Glutamatergic neuron (in vitro differentiated cells): Measurements from ENCODE around the gene KPTN. TPM values are rescaled to one million over a fixed set of nuclear protein-coding genes. Genes with fewer than 3 reads are reported as not detected.

Source experiments
- DNase-seq: peaks from one replicate; pipeline ENCODE4 v3.0.0; 2022
- H3K27ac Mint-ChIP-seq: one replicate; pipeline ENCODE4 v1.8.0; 2020; ENCODE audit warnings: mild to moderate bottlenecking, mixed read lengths, inconsistent platforms; ENCODE audit not compliant: unreplicated experiment
- H3K27me3 Mint-ChIP-seq: one replicate; pipeline ENCODE4 v1.8.0; 2020; ENCODE audit warnings: mild to moderate bottlenecking, moderate library complexity, mixed read lengths, inconsistent platforms; ENCODE audit not compliant: unreplicated experiment
- H3K36me3 Mint-ChIP-seq: one replicate; pipeline ENCODE4 v1.8.0; 2020; ENCODE audit warnings: mild to moderate bottlenecking, mixed read lengths, inconsistent platforms; ENCODE audit not compliant: unreplicated experiment
- H3K4me1 Mint-ChIP-seq: one replicate; pipeline ENCODE4 v1.8.0; 2020; ENCODE audit warnings: mild to moderate bottlenecking, low read depth, mixed read lengths, inconsistent platforms; ENCODE audit not compliant: unreplicated experiment
- H3K4me3 Mint-ChIP-seq: one replicate; pipeline ENCODE4 v1.8.0; 2020; ENCODE audit warnings: mild to moderate bottlenecking, mixed read lengths, inconsistent platforms; ENCODE audit not compliant: unreplicated experiment
- H3K9me3 Mint-ChIP-seq: one replicate; pipeline ENCODE4 v1.8.0; 2020; ENCODE audit warnings: mild to moderate bottlenecking, moderate library complexity, mixed read lengths, inconsistent platforms; ENCODE audit not compliant: unreplicated experiment
- total RNA-seq: library from RNA; stranded (reverse); fragmentation: NEBNext Ultra II Directional; extraction: Animal tissue kit (Norgen Biotek cat#: 25700); gene quantifications from one replicate; pipeline ENCODE4 v1.2.1, GENCODE V29; 2021; ENCODE audit not compliant: unreplicated experiment
- TF ChIP-seq, protein P1 (sequence below): fragments of 200-600 bp; sonication (generic); IDR thresholded peaks from one replicate; pipeline ENCODE4 v1.5.0; 2021; ENCODE audit not compliant: partially characterized antibody, unreplicated experiment

Gene KPTN
- total RNA-seq, 1 donor from 2014 or later: 51.2 TPM

DNA sequence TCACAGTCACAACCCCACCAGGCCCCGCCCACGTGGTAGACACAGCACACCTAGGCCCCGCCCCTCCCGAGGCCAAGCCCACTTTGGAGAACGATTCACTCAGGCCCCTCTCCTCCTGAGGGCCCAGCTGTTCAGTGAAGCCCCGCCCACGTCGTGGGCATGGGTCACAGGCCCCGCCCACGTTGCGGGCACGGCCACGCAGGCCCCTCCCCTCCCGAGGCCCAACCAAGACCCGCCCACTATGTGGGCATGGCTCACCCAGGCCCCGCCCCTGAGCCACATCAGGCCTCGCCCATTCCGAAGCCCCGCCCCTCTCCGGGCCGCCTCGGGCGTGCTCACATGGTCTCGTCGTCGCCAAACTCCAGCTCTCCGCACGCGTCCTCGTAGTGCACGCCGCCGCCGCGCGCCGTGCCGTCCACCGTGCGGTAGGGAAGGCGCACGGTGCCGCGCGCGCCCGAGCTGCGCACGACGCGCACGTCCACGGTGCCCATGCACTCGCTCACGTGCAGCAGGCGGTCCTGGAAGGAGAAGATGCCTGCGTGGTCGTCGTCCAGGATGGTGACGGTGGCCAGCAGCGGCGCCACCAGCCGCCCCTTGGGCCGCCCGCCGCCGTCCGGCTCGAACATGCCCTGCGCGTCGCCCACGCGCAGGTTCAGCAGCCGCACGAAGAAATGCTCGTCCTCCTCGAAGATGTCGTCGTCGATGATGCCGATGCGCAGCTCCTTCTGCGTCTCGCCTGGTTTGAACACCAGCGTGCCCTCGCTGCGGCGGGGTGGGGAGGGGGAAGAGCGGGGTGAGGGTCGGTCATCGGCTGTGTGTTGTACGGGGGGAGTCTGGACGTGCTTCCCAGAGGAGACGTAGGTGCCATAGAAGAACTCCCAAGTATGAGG, 36.3 kb downstream of the KPTN start:
- DNase-seq: peak; percentile 91
- Mint-ChIP-seq H3K9me3 (peaks cover 14% of the 10 kb centered on the region), H3K27me3 (peaks cover 27% of the 10 kb centered on the region), H3K4me3 (peak overlapping the region; percentile 76), H3K27ac (peak overlapping the region; percentile 26), H3K36me3 (no peaks in the 10 kb centered on the region), H3K4me1 (peaks cover 34% of the 10 kb centered on the region)
- TF ChIP-seq, protein P1, sequence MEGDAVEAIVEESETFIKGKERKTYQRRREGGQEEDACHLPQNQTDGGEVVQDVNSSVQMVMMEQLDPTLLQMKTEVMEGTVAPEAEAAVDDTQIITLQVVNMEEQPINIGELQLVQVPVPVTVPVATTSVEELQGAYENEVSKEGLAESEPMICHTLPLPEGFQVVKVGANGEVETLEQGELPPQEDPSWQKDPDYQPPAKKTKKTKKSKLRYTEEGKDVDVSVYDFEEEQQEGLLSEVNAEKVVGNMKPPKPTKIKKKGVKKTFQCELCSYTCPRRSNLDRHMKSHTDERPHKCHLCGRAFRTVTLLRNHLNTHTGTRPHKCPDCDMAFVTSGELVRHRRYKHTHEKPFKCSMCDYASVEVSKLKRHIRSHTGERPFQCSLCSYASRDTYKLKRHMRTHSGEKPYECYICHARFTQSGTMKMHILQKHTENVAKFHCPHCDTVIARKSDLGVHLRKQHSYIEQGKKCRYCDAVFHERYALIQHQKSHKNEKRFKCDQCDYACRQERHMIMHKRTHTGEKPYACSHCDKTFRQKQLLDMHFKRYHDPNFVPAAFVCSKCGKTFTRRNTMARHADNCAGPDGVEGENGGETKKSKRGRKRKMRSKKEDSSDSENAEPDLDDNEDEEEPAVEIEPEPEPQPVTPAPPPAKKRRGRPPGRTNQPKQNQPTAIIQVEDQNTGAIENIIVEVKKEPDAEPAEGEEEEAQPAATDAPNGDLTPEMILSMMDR: no peak

DNA sequence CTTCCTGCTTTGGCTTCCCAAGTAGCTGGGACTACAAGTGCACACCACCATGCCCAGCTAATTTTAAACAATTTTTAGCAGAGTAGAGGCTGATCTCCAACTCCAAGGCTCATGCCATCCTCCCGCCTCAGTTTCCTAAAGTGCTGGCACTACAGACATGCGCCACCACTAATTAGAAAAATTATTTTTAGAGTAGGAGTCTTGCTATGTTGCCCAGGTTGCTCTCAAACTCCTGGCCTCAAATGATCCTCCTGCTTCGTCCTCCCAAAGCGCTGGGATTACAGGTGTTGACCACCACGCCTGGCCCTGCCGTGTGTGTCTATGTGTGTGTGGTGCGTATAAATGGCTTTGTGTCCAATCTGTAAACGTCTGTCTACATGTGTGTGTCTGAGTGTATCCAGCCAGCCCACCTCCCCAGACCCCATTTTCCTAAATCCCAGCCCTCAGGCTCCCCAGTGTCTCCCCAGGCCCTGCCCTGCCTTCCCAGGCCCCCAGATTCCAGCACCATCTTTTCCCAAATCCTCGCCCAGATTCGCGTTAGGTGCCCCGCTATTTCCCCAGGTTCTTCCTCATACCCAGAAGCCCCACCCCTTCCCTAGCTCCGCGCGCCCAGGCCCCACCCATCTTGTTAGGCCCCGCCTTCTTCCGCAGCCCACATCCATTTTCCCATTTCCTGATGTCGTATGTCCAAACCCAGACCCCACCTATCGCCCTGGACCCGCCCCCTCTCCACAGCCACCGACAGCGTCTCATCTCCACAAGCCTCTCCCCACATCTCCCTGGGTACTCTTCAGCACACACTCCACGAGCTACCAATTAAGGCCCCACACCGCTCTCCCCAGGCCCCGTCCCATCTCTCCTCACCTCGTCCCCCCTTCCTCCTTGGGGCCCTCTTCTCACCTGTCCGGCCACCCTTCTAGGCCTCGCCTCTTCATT, 37.2 kb downstream of the KPTN start:
- DNase-seq: peak; percentile 79
- TF ChIP-seq, protein P1: no peak
- Mint-ChIP-seq H3K27ac (peak overlapping the region; percentile 26), H3K4me1 (peaks cover 34% of the 10 kb centered on the region), H3K4me3 (peak overlapping the region; percentile 76), H3K36me3 (no peaks in the 10 kb centered on the region), H3K9me3 (peaks cover 14% of the 10 kb centered on the region), H3K27me3 (peaks cover 27% of the 10 kb centered on the region)

- H3K9me3 Mint-ChIP-seq: peaks cover 15% of the 10 kb centered on the region
- peaks cover 27% of the 10 kb centered on the region for H3K27me3 Mint-ChIP-seq
- peak overlapping the region; percentile 83 for H3K4me3 Mint-ChIP-seq
- H3K27ac Mint-ChIP-seq: peak overlapping the region; percentile 84
- TF ChIP-seq, protein P1: no peak
- peak; percentile 75 for DNase-seq
- peaks cover 34% of the 10 kb centered on the region for H3K4me1 Mint-ChIP-seq
- H3K36me3 Mint-ChIP-seq: no peaks in the 10 kb centered on the region
These were observed 38.0 kb downstream of the KPTN start for GRCh38 chr19:47445937-47446402.

DNA sequence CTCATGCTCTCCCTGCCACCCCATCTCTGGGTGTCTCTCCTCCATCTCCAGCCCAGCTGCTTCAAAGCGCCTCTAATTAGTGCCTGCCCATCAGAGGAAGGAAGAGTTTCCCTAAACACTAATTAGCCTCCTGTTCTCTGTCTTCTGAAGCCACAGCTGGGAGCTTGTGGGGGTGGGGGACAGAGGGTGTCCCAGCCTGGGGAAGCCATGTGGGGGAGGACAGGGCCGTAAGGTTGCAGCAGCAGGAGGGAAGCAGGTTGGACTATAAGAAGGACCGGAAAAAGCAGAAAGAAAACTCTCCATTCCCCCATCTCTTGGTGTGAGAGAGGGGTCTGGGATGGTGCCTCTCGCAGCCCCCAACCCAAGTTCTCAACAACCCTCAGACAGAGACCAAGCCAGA, 38.5 kb downstream of the KPTN start:
- peak; percentile 75 for DNase-seq
- TF ChIP-seq, protein P1: no peak
- H3K9me3 Mint-ChIP-seq: peaks cover 17% of the 10 kb centered on the region
- no peaks in the 10 kb centered on the region for H3K36me3 Mint-ChIP-seq
- peak overlapping the region; percentile 84 for H3K27ac Mint-ChIP-seq
- peak overlapping the region; percentile 83 for H3K4me3 Mint-ChIP-seq
- peaks cover 27% of the 10 kb centered on the region for H3K27me3 Mint-ChIP-seq
- peaks cover 34% of the 10 kb centered on the region for H3K4me1 Mint-ChIP-seq
